Mesendoderm (in vitro differentiated cells): ENCODE data around the gene EDEM1.

ENCODE experiments used
- DNase-seq: peaks from one replicate; pipeline ENCODE4 v3.0.0; 2013
- H2AK5ac ChIP-seq: 2 replicates; pipeline ENCODE4 v1.6.1; 2013; ENCODE audit warnings: low read length, inconsistent platforms
- H2BK120ac ChIP-seq: 2 replicates; pipeline ENCODE4 v1.6.1; 2013; ENCODE audit warnings: low read depth, mild to moderate bottlenecking, low read length, moderate library complexity, mixed read lengths
- H2BK15ac ChIP-seq: replicated peaks from 2 replicates; pipeline ENCODE4 v1.6.1; 2013; ENCODE audit warnings: low read depth, mild to moderate bottlenecking, moderate library complexity
- H2BK5ac ChIP-seq: 2 replicates; pipeline ENCODE4 v1.6.1; 2013; ENCODE audit warnings: low read length, inconsistent platforms
- H3K18ac ChIP-seq: 2 replicates; pipeline ENCODE4 v1.6.1; 2013; ENCODE audit warnings: mild to moderate bottlenecking, low read length, mixed read lengths
- H3K23ac ChIP-seq: one replicate; pipeline ENCODE4 v1.6.1; 2013; ENCODE audit warnings: low read length
- H3K27ac ChIP-seq: 2 replicates; pipeline ENCODE4 v1.5.1; 2013; ENCODE audit warnings: low read depth, mild to moderate bottlenecking, inconsistent platforms, low read length, moderate library complexity
- H3K27me3 ChIP-seq: 2 replicates; pipeline ENCODE4 v1.6.1; 2013; ENCODE audit warnings: low read length, control low read depth, mild to moderate bottlenecking, inconsistent platforms; ENCODE audit not compliant: insufficient read depth, poor library complexity
- H3K36me3 ChIP-seq: 2 replicates; pipeline ENCODE4 v1.6.1; 2013; ENCODE audit warnings: low read length, inconsistent platforms; ENCODE audit not compliant: control insufficient read depth, insufficient read depth
- H3K4ac ChIP-seq: one replicate; pipeline ENCODE4 v1.6.1; 2013; ENCODE audit warnings: low read depth, mild to moderate bottlenecking, low read length, moderate library complexity
- H3K4me1 ChIP-seq: 2 replicates; pipeline ENCODE4 v1.6.1; 2013; ENCODE audit warnings: low read depth, low read length, inconsistent platforms; ENCODE audit not compliant: control insufficient read depth
- H3K4me2 ChIP-seq: 2 replicates; pipeline ENCODE4 v1.6.1; 2013; ENCODE audit warnings: low read length
- H3K4me3 ChIP-seq: 2 replicates; pipeline ENCODE4 v1.5.1; 2013; ENCODE audit warnings: mild to moderate bottlenecking, low read length
- H3K56ac ChIP-seq: one replicate; pipeline ENCODE4 v1.6.1; 2013; ENCODE audit warnings: low read length
- H3K79me1 ChIP-seq: 2 replicates; pipeline ENCODE4 v1.6.1; 2013; ENCODE audit warnings: low read length, inconsistent platforms
- H3K79me2 ChIP-seq: 2 replicates; pipeline ENCODE4 v1.6.1; 2013; ENCODE audit warnings: mild to moderate bottlenecking, low read length; ENCODE audit not compliant: control insufficient read depth, insufficient read depth
- H3K9ac ChIP-seq: 2 replicates; pipeline ENCODE4 v1.6.1; 2013; ENCODE audit warnings: low read length, inconsistent platforms
- H4K5ac ChIP-seq: one replicate; pipeline ENCODE4 v1.6.1; 2013; ENCODE audit warnings: low read length
- H4K8ac ChIP-seq: one replicate; pipeline ENCODE4 v1.6.1; 2013; ENCODE audit warnings: low read depth, mild to moderate bottlenecking, control low read depth, low read length, moderate library complexity
- WGBS: extraction: QIAGEN DNeasy Blood & Tissue Kit; methylation state at CpG from one replicate; pipeline ENCODE4 v1.1.7; 2013; ENCODE audit warnings: low lambda C conversion rate, missing lambda C conversion rate; ENCODE audit not compliant: insufficient coverage; ENCODE audit errors: extremely low coverage; 5-methylcytosine and 5-hydroxymethylcytosine counted together

The EDEM1 gene

GRCh38 chr3:5205165-5205941 is 17.8 kb downstream of the EDEM1 start:
- H3K4ac ChIP-seq, result no peak overlapping the region
- peaks cover 15% of the 10 kb centered on the region for H3K36me3 ChIP-seq
- H3K4me2 ChIP-seq, result no peak overlapping the region
- no peak overlapping the region for H2BK120ac ChIP-seq
- H3K4me1 ChIP-seq, result no peaks in the 10 kb centered on the region
- no peaks in the 10 kb centered on the region for H3K79me2 ChIP-seq
- H3K23ac ChIP-seq, result no peak overlapping the region
- no peak overlapping the region for H2AK5ac ChIP-seq
- no peak overlapping the region for H2BK5ac ChIP-seq
- no peak overlapping the region for H3K27ac ChIP-seq
- H3K9ac ChIP-seq, result no peak overlapping the region
- no peak overlapping the region for H4K8ac ChIP-seq
- no peak overlapping the region for H3K18ac ChIP-seq
- no peaks in the 10 kb centered on the region for H3K79me1 ChIP-seq
- no peak overlapping the region for H3K56ac ChIP-seq
- no peak overlapping the region for H2BK15ac ChIP-seq
- H3K27me3 ChIP-seq, result no peaks in the 10 kb centered on the region
- no peak for DNase-seq
- no peak overlapping the region for H3K4me3 ChIP-seq
- no CpG with 5 or more reads among the region's 7 CpGs for WGBS
- no peak overlapping the region for H4K5ac ChIP-seq

- Histone ChIP-seq H3K79me1 (no peaks in the 10 kb centered on the region), H3K4me3 (no peak overlapping the region), H3K23ac (no peak overlapping the region), H3K79me2 (no peaks in the 10 kb centered on the region), H4K5ac (no peak overlapping the region), H3K56ac (no peak overlapping the region), H3K36me3 (peaks cover 22% of the 10 kb centered on the region), H3K4me2 (no peak overlapping the region), H3K27ac (no peak overlapping the region), H2BK5ac (no peak overlapping the region), H4K8ac (no peak overlapping the region), H2BK120ac (no peak overlapping the region), H3K4me1 (no peaks in the 10 kb centered on the region), H2BK15ac (no peak overlapping the region), H3K4ac (no peak overlapping the region), H2AK5ac (no peak overlapping the region), H3K18ac (no peak overlapping the region), H3K27me3 (no peaks in the 10 kb centered on the region), H3K9ac (no peak overlapping the region)
- WGBS, result no CpG with 5 or more reads among the region's 5 CpGs
- no peak for DNase-seq
Measured at GRCh38 chr3:5210926-5211325, 23.4 kb downstream of the EDEM1 start.

- no peaks in the 10 kb centered on the region for H3K79me2 ChIP-seq
- no CpG with 5 or more reads among the region's 9 CpGs for WGBS
- H3K9ac ChIP-seq, result no peak overlapping the region
- H3K4ac ChIP-seq, result no peak overlapping the region
- no peak overlapping the region for H3K27ac ChIP-seq
- H2BK15ac ChIP-seq, result no peak overlapping the region
- H4K8ac ChIP-seq, result no peak overlapping the region
- peaks cover 19% of the 10 kb centered on the region for H3K36me3 ChIP-seq
- H3K56ac ChIP-seq, result no peak overlapping the region
- no peak overlapping the region for H3K4me2 ChIP-seq
- no peak overlapping the region for H2BK120ac ChIP-seq
- H4K5ac ChIP-seq, result no peak overlapping the region
- peak; percentile 60 for DNase-seq
- no peak overlapping the region for H2BK5ac ChIP-seq
- H3K18ac ChIP-seq, result no peak overlapping the region
- H3K4me3 ChIP-seq, result no peak overlapping the region
- H3K4me1 ChIP-seq, result no peaks in the 10 kb centered on the region
- no peak overlapping the region for H3K23ac ChIP-seq
- H3K79me1 ChIP-seq, result no peaks in the 10 kb centered on the region
- no peaks in the 10 kb centered on the region for H3K27me3 ChIP-seq
- H2AK5ac ChIP-seq, result no peak overlapping the region
Measured at GRCh38 chr3:5212628-5213573, 25.4 kb downstream of the EDEM1 start.

- no peak overlapping the region for H3K23ac ChIP-seq
- H3K4ac ChIP-seq, result no peak overlapping the region
- no peak overlapping the region for H3K4me3 ChIP-seq
- no peak overlapping the region for H3K9ac ChIP-seq
- H3K27ac ChIP-seq, result no peak overlapping the region
- no peak overlapping the region for H4K5ac ChIP-seq
- no peak overlapping the region for H2BK15ac ChIP-seq
- no peaks in the 10 kb centered on the region for H3K79me1 ChIP-seq
- H2BK5ac ChIP-seq, result no peak overlapping the region
- H3K56ac ChIP-seq, result no peak overlapping the region
- H4K8ac ChIP-seq, result no peak overlapping the region
- H3K4me1 ChIP-seq, result no peaks in the 10 kb centered on the region
- peaks cover 17% of the 10 kb centered on the region for H3K36me3 ChIP-seq
- H3K27me3 ChIP-seq, result no peaks in the 10 kb centered on the region
- peak; percentile 49 for DNase-seq
- H2AK5ac ChIP-seq, result no peak overlapping the region
- H3K18ac ChIP-seq, result no peak overlapping the region
- no peak overlapping the region for H3K4me2 ChIP-seq
- H2BK120ac ChIP-seq, result no peak overlapping the region
- no peaks in the 10 kb centered on the region for H3K79me2 ChIP-seq
- no CpG with 5 or more reads among the region's 7 CpGs for WGBS
Measured at GRCh38 chr3:5213574-5213966, 26.1 kb downstream of the EDEM1 start.

GRCh38 chr3:5214352-5214751 is 26.8 kb downstream of the EDEM1 start:
- no peaks in the 10 kb centered on the region for H3K4me1 ChIP-seq
- no peak overlapping the region for H4K8ac ChIP-seq
- H3K27me3 ChIP-seq, result no peaks in the 10 kb centered on the region
- no peak overlapping the region for H3K27ac ChIP-seq
- no peak overlapping the region for H2BK120ac ChIP-seq
- DNase-seq, result no peak
- H2BK5ac ChIP-seq, result no peak overlapping the region
- no peak overlapping the region for H3K4ac ChIP-seq
- no peak overlapping the region for H3K56ac ChIP-seq
- H3K79me1 ChIP-seq, result no peaks in the 10 kb centered on the region
- no peaks in the 10 kb centered on the region for H3K79me2 ChIP-seq
- no CpG with 5 or more reads among the region's 9 CpGs for WGBS
- no peak overlapping the region for H3K18ac ChIP-seq
- no peak overlapping the region for H2BK15ac ChIP-seq
- no peak overlapping the region for H3K4me3 ChIP-seq
- H3K9ac ChIP-seq, result no peak overlapping the region
- peaks cover 17% of the 10 kb centered on the region for H3K36me3 ChIP-seq
- no peak overlapping the region for H3K23ac ChIP-seq
- H4K5ac ChIP-seq, result no peak overlapping the region
- no peak overlapping the region for H3K4me2 ChIP-seq
- no peak overlapping the region for H2AK5ac ChIP-seq
